ENCODE data around the gene EPHB2.

DNA sequence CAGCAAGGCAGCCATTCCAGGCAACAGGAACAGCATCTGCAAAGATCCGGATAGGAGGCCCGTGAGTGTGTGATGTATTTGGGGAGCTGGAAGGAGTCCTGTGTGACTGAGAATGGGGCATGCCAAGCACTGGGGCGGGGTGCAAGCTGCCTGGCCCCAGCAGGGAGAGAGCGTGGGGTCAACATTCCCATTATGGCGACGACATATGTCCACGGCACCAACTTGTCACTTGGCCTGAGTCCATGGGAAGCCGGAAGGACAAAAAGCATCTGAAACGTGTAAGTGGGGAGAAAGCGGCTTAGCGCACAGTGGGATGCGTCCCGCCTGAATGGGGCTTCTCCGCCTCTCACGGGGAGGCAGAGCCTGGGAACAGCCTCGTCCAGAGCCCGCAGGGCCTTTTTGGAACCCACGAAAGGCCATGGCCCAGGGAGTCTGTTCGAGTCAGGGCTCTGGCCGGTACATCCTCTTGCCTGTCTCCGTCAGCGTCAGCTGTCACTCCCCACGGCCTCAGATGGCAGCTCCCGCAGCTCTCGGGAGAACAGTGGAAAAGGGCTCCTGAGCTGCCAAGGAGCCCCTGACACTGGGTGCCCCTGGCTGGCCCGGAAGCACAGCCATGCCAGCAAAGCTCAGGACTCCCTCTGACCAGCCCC lies 12.4 kb downstream of the EPHB2 start:
- TF ChIP-seq SIN3A (IDR thresholded peaks at IDR 0.05; ENCODE audit: borderline replicate concordance, insufficient read depth, low read length) (no peak), TAF1 (IDR thresholded peaks at IDR 0.05; ENCODE audit: borderline replicate concordance, insufficient read depth, low read length) (no peak), POLR2AphosphoS5 (IDR thresholded peaks at IDR 0.05; ENCODE audit: low read depth, low read length) (no peak), FOXP2 (optimal IDR thresholded peaks at IDR 0.05; ENCODE audit: borderline replicate concordance, extremely low read depth, extremely low read length, insufficient read depth) (no peak)
- TF ChIP-seq, protein P1, sequence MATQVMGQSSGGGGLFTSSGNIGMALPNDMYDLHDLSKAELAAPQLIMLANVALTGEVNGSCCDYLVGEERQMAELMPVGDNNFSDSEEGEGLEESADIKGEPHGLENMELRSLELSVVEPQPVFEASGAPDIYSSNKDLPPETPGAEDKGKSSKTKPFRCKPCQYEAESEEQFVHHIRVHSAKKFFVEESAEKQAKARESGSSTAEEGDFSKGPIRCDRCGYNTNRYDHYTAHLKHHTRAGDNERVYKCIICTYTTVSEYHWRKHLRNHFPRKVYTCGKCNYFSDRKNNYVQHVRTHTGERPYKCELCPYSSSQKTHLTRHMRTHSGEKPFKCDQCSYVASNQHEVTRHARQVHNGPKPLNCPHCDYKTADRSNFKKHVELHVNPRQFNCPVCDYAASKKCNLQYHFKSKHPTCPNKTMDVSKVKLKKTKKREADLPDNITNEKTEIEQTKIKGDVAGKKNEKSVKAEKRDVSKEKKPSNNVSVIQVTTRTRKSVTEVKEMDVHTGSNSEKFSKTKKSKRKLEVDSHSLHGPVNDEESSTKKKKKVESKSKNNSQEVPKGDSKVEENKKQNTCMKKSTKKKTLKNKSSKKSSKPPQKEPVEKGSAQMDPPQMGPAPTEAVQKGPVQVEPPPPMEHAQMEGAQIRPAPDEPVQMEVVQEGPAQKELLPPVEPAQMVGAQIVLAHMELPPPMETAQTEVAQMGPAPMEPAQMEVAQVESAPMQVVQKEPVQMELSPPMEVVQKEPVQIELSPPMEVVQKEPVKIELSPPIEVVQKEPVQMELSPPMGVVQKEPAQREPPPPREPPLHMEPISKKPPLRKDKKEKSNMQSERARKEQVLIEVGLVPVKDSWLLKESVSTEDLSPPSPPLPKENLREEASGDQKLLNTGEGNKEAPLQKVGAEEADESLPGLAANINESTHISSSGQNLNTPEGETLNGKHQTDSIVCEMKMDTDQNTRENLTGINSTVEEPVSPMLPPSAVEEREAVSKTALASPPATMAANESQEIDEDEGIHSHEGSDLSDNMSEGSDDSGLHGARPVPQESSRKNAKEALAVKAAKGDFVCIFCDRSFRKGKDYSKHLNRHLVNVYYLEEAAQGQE (IDR thresholded peaks at IDR 0.05; ENCODE audit: insufficient read depth in 1 of 2, low read depth in 2 of 2, low read length in 2 of 2): no peak

Data from PFSK-1 (cell line).